IPS DF 6.9 (cell line): Measurements from ENCODE around the gene STAT6.
"Not testable (repeated sequence)": the region's sequence is repeated elsewhere in the genome, so short reads cannot be mapped to it uniquely, and the experiment has no call there.

Experiments
- DNase-seq: peaks from one replicate; pipeline ENCODE4 v3.0.0-alpha.2; 2013; ENCODE audit warnings: low read depth, low spot score
- H3K27ac ChIP-seq: one replicate; pipeline ENCODE4 v1.5.1; 2013; ENCODE audit warnings: low read length, control low read depth
- H3K27me3 ChIP-seq: 2 replicates; pipeline ENCODE4 v1.6.1; 2013; ENCODE audit warnings: mild to moderate bottlenecking, low read length; ENCODE audit not compliant: control insufficient read depth, insufficient read depth
- H3K36me3 ChIP-seq: 2 replicates; pipeline ENCODE4 v1.6.1; 2013; ENCODE audit warnings: low read length; ENCODE audit not compliant: control insufficient read depth, insufficient read depth
- H3K4me1 ChIP-seq: 2 replicates; pipeline ENCODE4 v1.6.1; 2013; ENCODE audit warnings: low read length; ENCODE audit not compliant: control insufficient read depth, insufficient read depth
- H3K4me3 ChIP-seq: 2 replicates; pipeline ENCODE4 v1.5.1; 2013; ENCODE audit warnings: mild to moderate bottlenecking, low read length
- H3K9me3 ChIP-seq: 2 replicates; pipeline ENCODE4 v1.6.1; 2013; ENCODE audit warnings: low read length, inconsistent platforms; ENCODE audit not compliant: control insufficient read depth, insufficient read depth
- WGBS: extraction: QIAGEN DNeasy Blood & Tissue Kit; methylation state at CpG from one replicate; pipeline ENCODE4 v1.1.7; 2013; ENCODE audit warnings: mixed read lengths, missing lambda C conversion rate; ENCODE audit not compliant: insufficient read length, insufficient coverage; 5-methylcytosine and 5-hydroxymethylcytosine counted together

The STAT6 gene

GRCh38 chr12:57063991-57064685 lies 47.0 kb downstream of the STAT6 start:
- WGBS: no CpG with 5 or more reads among the region's 5 CpGs
- no peaks in the 10 kb centered on the region for H3K9me3 ChIP-seq
- no peak for DNase-seq
- peaks cover 24% of the 10 kb centered on the region; the same call in 1 of the 2 replicates for H3K36me3 ChIP-seq
- H3K27ac ChIP-seq: no peak overlapping the region
- H3K4me3 ChIP-seq: no peak overlapping the region
- no peaks in the 10 kb centered on the region for H3K27me3 ChIP-seq
- H3K4me1 ChIP-seq: no peaks in the 10 kb centered on the region

DNA sequence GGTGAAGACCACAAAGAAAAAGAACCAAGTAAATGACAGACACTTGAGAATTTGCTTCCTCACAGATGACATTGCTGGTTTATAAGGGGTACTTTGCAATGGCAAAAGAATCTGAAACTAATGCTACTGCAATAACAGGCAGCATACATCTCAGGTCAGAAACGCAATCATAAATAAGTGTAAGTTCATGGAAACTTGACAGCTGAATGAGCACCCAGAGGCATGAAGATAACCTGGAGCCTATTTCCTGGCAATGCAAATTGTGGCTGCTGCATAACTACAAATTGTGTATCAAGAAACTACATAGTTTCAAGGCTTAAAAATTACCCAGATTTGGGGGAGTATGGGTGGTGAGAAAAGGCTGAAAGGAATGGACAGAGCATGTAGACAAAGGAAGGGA lies 52.7 kb downstream of the STAT6 start:
- DNase-seq: no peak
- H3K36me3 ChIP-seq: peaks cover 32% of the 10 kb centered on the region; the same call in 1 of the 2 replicates
- no peaks in the 10 kb centered on the region for H3K27me3 ChIP-seq
- no peaks in the 10 kb centered on the region for H3K9me3 ChIP-seq
- H3K27ac ChIP-seq: no peak overlapping the region
- no peak overlapping the region for H3K4me3 ChIP-seq
- H3K4me1 ChIP-seq: no peaks in the 10 kb centered on the region
- no CpG with 5 or more reads among the region's 1 CpG for WGBS

- Histone ChIP-seq H3K9me3 (no peaks in the 10 kb centered on the region), H3K27me3 (no peaks in the 10 kb centered on the region), H3K4me3 (no peak overlapping the region), H3K27ac (no peak overlapping the region), H3K4me1 (no peaks in the 10 kb centered on the region), H3K36me3 (peaks cover 26% of the 10 kb centered on the region; the same call in 1 of the 2 replicates)
- no peak for DNase-seq
- no CpG with 5 or more reads among the region's 6 CpGs for WGBS
Measured at GRCh38 chr12:57057067-57057751, 54.0 kb downstream of the STAT6 start.

GRCh38 chr12:57055824-57056223 lies 55.3 kb downstream of the STAT6 start:
- Histone ChIP-seq H3K27me3 (no peaks in the 10 kb centered on the region), H3K9me3 (no peaks in the 10 kb centered on the region), H3K4me3 (no peak overlapping the region), H3K4me1 (no peaks in the 10 kb centered on the region), H3K36me3 (peaks cover 26% of the 10 kb centered on the region; the same call in 1 of the 2 replicates), H3K27ac (no peak overlapping the region)
- WGBS: no CpG with 5 or more reads among the region's 3 CpGs
- DNase-seq: no peak

GRCh38 chr12:57053901-57054300 lies 57.3 kb downstream of the STAT6 start:
- no CpG with 5 or more reads among the region's 4 CpGs for WGBS
- not testable (repeated sequence) for H3K4me3 ChIP-seq, H3K4me1 ChIP-seq, H3K9me3 ChIP-seq, H3K27ac ChIP-seq, DNase-seq, H3K27me3 ChIP-seq
- peaks cover 14% of the 10 kb centered on the region; the same call in 1 of the 2 replicates for H3K36me3 ChIP-seq

DNA sequence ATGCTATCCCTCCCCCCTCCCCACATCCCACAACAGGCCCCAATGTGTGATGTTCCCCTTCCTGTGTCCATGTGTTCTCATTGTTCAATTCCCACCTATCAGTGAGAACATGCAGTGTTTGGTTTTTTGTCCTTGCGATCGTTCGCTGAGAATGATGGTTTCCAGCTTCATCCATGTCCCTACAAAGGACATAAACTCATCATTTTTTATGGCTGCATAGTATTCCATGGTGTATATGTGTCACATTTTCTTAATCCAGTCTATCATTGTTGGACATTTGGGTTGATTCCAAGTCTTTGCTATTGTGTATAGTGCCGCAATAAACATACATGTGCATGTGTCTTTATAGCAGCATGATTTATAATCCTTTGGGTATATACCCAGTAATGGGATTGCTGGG lies 58.0 kb downstream of the STAT6 start:
- not testable (repeated sequence) for H3K9me3 ChIP-seq, DNase-seq, H3K27ac ChIP-seq, H3K27me3 ChIP-seq, H3K4me1 ChIP-seq, H3K36me3 ChIP-seq, H3K4me3 ChIP-seq
- WGBS: no CpG with 5 or more reads among the region's 4 CpGs

- DNase-seq: no peak
- no peaks in the 10 kb centered on the region for H3K27me3 ChIP-seq
- H3K36me3 ChIP-seq: peaks cover 2% of the 10 kb centered on the region; the same call in 1 of the 2 replicates
- H3K9me3 ChIP-seq: no peaks in the 10 kb centered on the region
- H3K4me1 ChIP-seq: peaks cover 1% of the 10 kb centered on the region; the same call in 1 of the 2 replicates
- H3K4me3 ChIP-seq: no peak overlapping the region
- no peak overlapping the region for H3K27ac ChIP-seq
- WGBS: no CpG with 5 or more reads among the region's 1 CpG
Measured at GRCh38 chr12:57051011-57051410, 60.2 kb downstream of the STAT6 start.

- DNase-seq: no peak
- no peaks in the 10 kb centered on the region for H3K36me3 ChIP-seq
- H3K9me3 ChIP-seq: no peaks in the 10 kb centered on the region
- no peak within 1 kb of the TSS for H3K27ac ChIP-seq
- peaks cover 1% of the 10 kb centered on the region; the same call in 1 of the 2 replicates for H3K4me1 ChIP-seq
- no peak within 1 kb of the TSS for H3K4me3 ChIP-seq
- no peaks in the 10 kb centered on the region for H3K27me3 ChIP-seq
- no CpG with 5 or more reads among the region's 2 CpGs for WGBS
Measured at GRCh38 chr12:57049890-57050289, 61.3 kb downstream of the STAT6 start, which contains the start of gene MYO1A. Gene MYO1A (minus strand): TSS chr12:57050129. CDS start chr12:57048323, 1,806 bp downstream.

- no peak for DNase-seq
- Histone ChIP-seq H3K27me3 (no peaks in the 10 kb centered on the region), H3K27ac (no peak overlapping the region), H3K36me3 (no peaks in the 10 kb centered on the region), H3K9me3 (no peaks in the 10 kb centered on the region), H3K4me3 (no peak overlapping the region), H3K4me1 (peaks cover 1% of the 10 kb centered on the region; the same call in 1 of the 2 replicates)
- WGBS: no CpG with 5 or more reads among the region's 4 CpGs
Measured at GRCh38 chr12:57049119-57049446, 62.1 kb downstream of the STAT6 start.

GRCh38 chr12:57048423-57049118 lies 62.6 kb downstream of the STAT6 start:
- H3K4me1 ChIP-seq: peaks cover 1% of the 10 kb centered on the region; the same call in 1 of the 2 replicates
- DNase-seq: no peak
- WGBS: no CpG with 5 or more reads among the region's 1 CpG
- H3K27ac ChIP-seq: no peak overlapping the region
- no peaks in the 10 kb centered on the region for H3K36me3 ChIP-seq
- no peaks in the 10 kb centered on the region for H3K9me3 ChIP-seq
- no peaks in the 10 kb centered on the region for H3K27me3 ChIP-seq
- no peak overlapping the region for H3K4me3 ChIP-seq
